GM12873 (cell line): ENCODE measurements around the gene NEK11.

Experiments
- CTCF ChIP-seq: IDR thresholded peaks from 2 replicates; pipeline ENCODE4 v1.5.1; 2012; ENCODE audit warnings: low read depth, mild to moderate bottlenecking, moderate library complexity, low read length, control low read depth; ENCODE audit not compliant: insufficient read depth; ENCODE audit errors: missing control alignments

The NEK11 gene

GRCh38 chr3:131371688-131372066, 345.0 kb downstream of the NEK11 start:
- no peak for TF ChIP-seq CTCF

GRCh38 chr3:131374741-131375140, 348.1 kb downstream of the NEK11 start:
- no peak for TF ChIP-seq CTCF

- TF ChIP-seq CTCF: peak; percentile 13
Observed at GRCh38 chr3:131381445-131382291, 355.0 kb downstream of the NEK11 start, which contains the start of gene NUDT16. Gene NUDT16 (plus strand): TSS chr3:131381774. CDS start chr3:131381805, 31 bp downstream.

- TF ChIP-seq CTCF: no peak
Observed at GRCh38 chr3:131386429-131387165, 359.9 kb downstream of the NEK11 start.

GRCh38 chr3:131387796-131388489, 361.3 kb downstream of the NEK11 start:
- no peak for TF ChIP-seq CTCF

- no peak for TF ChIP-seq CTCF
Observed at GRCh38 chr3:131388490-131388799, 361.8 kb downstream of the NEK11 start.

GRCh38 chr3:131390331-131390730, 363.7 kb downstream of the NEK11 start:
- TF ChIP-seq CTCF: no peak
